PC-3 (cell line): ENCODE data around the gene SPTLC3.

Source experiments
- EZH2 ChIP-seq: fragments of 300-600 bp; sonication (generic); IDR thresholded peaks from one replicate; pipeline ENCODE4 v1.6.1; 2017; ENCODE audit warnings: antibody characterized with exemption, mild to moderate bottlenecking, low read length; ENCODE audit not compliant: unreplicated experiment
- EZH2phosphoT487 ChIP-seq: fragments of 300-600 bp; sonication (generic); IDR thresholded peaks from 2 replicates; pipeline ENCODE4 v1.6.1; 2018; ENCODE audit warnings: mild to moderate bottlenecking, antibody characterized with exemption, low read length, borderline replicate concordance
- TF ChIP-seq, protein P1 (sequence below): fragments of 300-600 bp; sonication (generic); conservative IDR thresholded peaks from 2 replicates; pipeline ENCODE4 v1.5.1; 2017; ENCODE audit warnings: antibody characterized with exemption, low read depth, mild to moderate bottlenecking, low read length

DNA sequence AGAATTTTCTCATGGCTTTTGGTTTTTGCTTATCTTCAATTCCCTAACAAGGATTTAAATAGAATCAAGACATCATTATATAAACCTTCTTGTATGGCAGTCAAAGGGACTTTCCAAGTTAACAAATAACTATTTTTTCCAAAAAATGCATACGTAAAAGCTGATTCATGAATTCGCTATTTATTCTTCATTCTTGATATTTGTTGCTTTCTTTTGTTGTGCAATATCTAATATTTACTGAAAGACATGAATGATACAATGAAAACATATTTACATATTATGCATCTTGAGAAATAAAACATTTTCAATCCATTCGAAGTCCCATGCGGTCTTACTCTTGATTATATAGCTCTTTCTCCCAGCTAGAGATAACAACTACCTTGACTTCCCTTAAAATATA, 47.0 kb upstream of the SPTLC3 start:
- TF ChIP-seq, protein P1, sequence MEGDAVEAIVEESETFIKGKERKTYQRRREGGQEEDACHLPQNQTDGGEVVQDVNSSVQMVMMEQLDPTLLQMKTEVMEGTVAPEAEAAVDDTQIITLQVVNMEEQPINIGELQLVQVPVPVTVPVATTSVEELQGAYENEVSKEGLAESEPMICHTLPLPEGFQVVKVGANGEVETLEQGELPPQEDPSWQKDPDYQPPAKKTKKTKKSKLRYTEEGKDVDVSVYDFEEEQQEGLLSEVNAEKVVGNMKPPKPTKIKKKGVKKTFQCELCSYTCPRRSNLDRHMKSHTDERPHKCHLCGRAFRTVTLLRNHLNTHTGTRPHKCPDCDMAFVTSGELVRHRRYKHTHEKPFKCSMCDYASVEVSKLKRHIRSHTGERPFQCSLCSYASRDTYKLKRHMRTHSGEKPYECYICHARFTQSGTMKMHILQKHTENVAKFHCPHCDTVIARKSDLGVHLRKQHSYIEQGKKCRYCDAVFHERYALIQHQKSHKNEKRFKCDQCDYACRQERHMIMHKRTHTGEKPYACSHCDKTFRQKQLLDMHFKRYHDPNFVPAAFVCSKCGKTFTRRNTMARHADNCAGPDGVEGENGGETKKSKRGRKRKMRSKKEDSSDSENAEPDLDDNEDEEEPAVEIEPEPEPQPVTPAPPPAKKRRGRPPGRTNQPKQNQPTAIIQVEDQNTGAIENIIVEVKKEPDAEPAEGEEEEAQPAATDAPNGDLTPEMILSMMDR: no peak
- TF ChIP-seq EZH2: no peak
- TF ChIP-seq EZH2phosphoT487: no peak
